ENCODE data around the gene EXOC4.

DNA sequence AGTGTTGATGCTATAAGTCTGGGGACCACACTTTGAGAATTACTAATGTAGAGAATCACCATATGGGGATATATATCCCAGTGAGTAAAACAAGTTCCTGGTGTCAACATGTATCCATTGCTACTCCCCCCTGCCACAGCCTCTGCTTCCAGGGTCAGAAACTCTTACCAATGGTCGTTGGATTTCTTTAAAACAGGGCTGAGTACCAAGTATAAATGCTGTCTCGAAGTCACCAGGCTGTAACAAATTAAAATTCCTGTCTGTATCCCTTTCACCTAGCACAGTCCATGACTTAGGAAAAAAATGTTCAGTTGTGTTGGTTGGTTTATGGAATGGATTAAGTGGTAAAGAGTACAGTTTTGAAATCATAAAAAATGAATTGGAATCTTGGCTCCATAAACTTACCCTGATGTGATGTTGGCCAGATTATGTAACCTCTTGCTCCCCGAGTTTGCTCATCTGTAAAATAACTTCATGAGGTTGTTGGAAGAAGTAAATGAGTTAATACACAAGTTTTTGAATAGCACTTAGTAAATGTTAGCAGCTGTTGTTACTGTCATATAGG, 510.3 kb downstream of the EXOC4 start:
- TF ChIP-seq CTCF (IDR thresholded peaks at IDR 0.05) (no peak), POLR2AphosphoS5 (IDR thresholded peaks at IDR 0.05) (no peak), POLR2A (IDR thresholded peaks at IDR 0.05) (no peak)
